Suprapubic skin (tissue), 4 donors: ENCODE results near the gene PLEKHG5. TPM values are rescaled to one million over a fixed set of nuclear protein-coding genes. Genes with fewer than 3 reads are reported as not detected.

Source experiments
- DNase-seq, 2 donors: peaks; one replicate each; pipeline ENCODE4 v3.0.0-alpha.2; 2019; ENCODE audit warnings: low spot score in 2 of 2
- H3K27ac ChIP-seq: fragments of 200-600 bp; sonication (generic); one replicate; pipeline ENCODE4 v1.5.1; 2019
- H3K27me3 ChIP-seq: fragments of 200-600 bp; sonication (generic); one replicate; pipeline ENCODE4 v1.5.1; 2019
- H3K36me3 ChIP-seq: fragments of 200-600 bp; sonication (generic); one replicate; pipeline ENCODE4 v1.5.1; 2019
- H3K4me1 ChIP-seq: fragments of 200-600 bp; sonication (generic); one replicate; pipeline ENCODE4 v1.5.1; 2019
- H3K4me3 ChIP-seq: fragments of 200-600 bp; sonication (generic); one replicate; pipeline ENCODE4 v1.5.1; 2019; ENCODE audit warnings: mild to moderate bottlenecking
- H3K9me3 ChIP-seq: fragments of 200-600 bp; sonication (generic); one replicate; pipeline ENCODE4 v1.5.1; 2019
- EP300 ChIP-seq: sonication (generic); formaldehyde crosslinking; IDR thresholded peaks from one replicate; pipeline ENCODE4 v1.6.1; 2017; ENCODE audit warnings: antibody characterized with exemption
- POLR2A ChIP-seq, 2 donors: fragments of 450-650 bp; IDR thresholded peaks; one replicate each; pipeline ENCODE4 v1.6.1; 2017; ENCODE audit warnings: antibody characterized with exemption in 2 of 2, mild to moderate bottlenecking in 2 of 2, moderate library complexity in 2 of 2
- POLR2AphosphoS5 ChIP-seq, 3 donors: sonication (generic); formaldehyde crosslinking; IDR thresholded peaks; one replicate each; pipeline ENCODE4 v1.6.1; 2017; ENCODE audit warnings: antibody characterized with exemption in 3 of 3
- WGBS: methylation state at CpG from one replicate; pipeline ENCODE4 v1.1.5; 2018; 5-methylcytosine and 5-hydroxymethylcytosine counted together
- total RNA-seq, 4 donors: library from RNA; depleted of rRNA; stranded (reverse); fragments of >200 nt; gene quantifications; one replicate each; pipeline ENCODE4 v1.1.0, GENCODE V29; 2016
- TF ChIP-seq, protein P1 (sequence below), 2 donors: fragments of 200-600 bp in 1 of 2; fragments of 450-650 bp in 1 of 2; sonication (generic) in 1 of 2; IDR thresholded peaks; one replicate each; pipeline ENCODE4 v1.5.1; 2016 to 2019; ENCODE audit warnings: antibody characterized with exemption in 2 of 2, mild to moderate bottlenecking in 1 of 2, moderate library complexity in 1 of 2

The PLEKHG5 gene
- total RNA-seq, 4 donors from 2014 or later: 76.3 to 347 (median 107) TPM

DNA sequence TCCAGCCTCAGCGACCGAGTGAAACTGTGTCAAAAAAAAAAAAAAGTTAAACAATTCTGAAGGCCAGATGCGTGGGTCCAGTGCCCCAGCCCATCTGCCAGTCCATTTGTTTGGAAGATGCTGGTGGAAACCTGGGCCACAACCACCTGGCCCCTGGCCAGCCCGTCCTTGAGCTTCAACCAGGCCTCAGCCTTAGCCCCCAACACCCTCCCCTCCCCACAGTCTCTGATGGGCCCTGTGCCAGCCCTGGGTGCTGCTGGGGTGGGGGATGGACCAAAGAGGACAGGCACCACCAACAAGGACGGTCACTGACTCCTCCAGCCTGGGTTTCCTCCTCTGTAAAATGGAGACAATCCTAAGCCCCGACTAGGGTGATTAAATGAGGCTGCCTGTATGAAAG is 19.6 kb upstream of the PLEKHG5 start:
- WGBS: 89% methylated on average over 4 of the region's 6 CpGs
- no peak overlapping the region for H3K4me3 ChIP-seq

DNA sequence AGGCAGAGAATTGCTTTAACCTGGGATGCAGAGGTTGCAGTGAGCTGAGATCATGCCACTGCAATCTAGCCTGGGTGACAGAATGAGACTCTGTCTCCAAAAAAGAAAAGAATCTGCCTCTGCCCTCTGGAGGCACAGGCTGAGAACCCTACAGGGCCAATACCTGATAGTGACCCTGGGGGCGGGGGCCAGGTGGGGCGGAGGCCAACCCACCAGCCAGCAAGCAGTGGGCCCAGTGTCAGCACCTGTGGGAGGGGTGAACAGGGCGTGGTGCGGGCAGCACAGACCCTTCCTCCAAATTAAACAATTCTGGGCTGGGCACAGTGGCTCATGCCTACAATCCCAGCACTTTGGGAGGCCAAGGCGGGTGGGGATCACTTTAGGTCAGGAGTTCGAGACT is 19.0 kb upstream of the PLEKHG5 start:
- H3K36me3 ChIP-seq: no peaks in the 10 kb centered on the region
- no peak for DNase-seq
- TF ChIP-seq, protein P1, sequence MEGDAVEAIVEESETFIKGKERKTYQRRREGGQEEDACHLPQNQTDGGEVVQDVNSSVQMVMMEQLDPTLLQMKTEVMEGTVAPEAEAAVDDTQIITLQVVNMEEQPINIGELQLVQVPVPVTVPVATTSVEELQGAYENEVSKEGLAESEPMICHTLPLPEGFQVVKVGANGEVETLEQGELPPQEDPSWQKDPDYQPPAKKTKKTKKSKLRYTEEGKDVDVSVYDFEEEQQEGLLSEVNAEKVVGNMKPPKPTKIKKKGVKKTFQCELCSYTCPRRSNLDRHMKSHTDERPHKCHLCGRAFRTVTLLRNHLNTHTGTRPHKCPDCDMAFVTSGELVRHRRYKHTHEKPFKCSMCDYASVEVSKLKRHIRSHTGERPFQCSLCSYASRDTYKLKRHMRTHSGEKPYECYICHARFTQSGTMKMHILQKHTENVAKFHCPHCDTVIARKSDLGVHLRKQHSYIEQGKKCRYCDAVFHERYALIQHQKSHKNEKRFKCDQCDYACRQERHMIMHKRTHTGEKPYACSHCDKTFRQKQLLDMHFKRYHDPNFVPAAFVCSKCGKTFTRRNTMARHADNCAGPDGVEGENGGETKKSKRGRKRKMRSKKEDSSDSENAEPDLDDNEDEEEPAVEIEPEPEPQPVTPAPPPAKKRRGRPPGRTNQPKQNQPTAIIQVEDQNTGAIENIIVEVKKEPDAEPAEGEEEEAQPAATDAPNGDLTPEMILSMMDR (IDR thresholded peaks at IDR 0.05): no peak
- no peak for TF ChIP-seq EP300
- no peak for TF ChIP-seq POLR2A (IDR thresholded peaks at IDR 0.05)
- TF ChIP-seq POLR2AphosphoS5 (IDR thresholded peaks at IDR 0.05): no peak
- H3K4me3 ChIP-seq: no peak overlapping the region
- no peaks in the 10 kb centered on the region for H3K4me1 ChIP-seq
- H3K9me3 ChIP-seq: no peaks in the 10 kb centered on the region
- H3K27ac ChIP-seq: no peak overlapping the region
- 100% methylated on average over 2 of the region's 6 CpGs for WGBS
- H3K27me3 ChIP-seq: no peaks in the 10 kb centered on the region

More for the DNA sequence above, 19.6 kb upstream of the PLEKHG5 start:
- TF ChIP-seq POLR2AphosphoS5 (IDR thresholded peaks at IDR 0.05) (no peak), POLR2A (IDR thresholded peaks at IDR 0.05) (no peak), EP300 (no peak)
- TF ChIP-seq, protein P1 (IDR thresholded peaks at IDR 0.05): no peak
- no peak overlapping the region for H3K27ac ChIP-seq
- DNase-seq: no peak
- H3K36me3 ChIP-seq: no peaks in the 10 kb centered on the region
- H3K27me3 ChIP-seq: no peaks in the 10 kb centered on the region
- H3K4me1 ChIP-seq: no peaks in the 10 kb centered on the region
- no peaks in the 10 kb centered on the region for H3K9me3 ChIP-seq

DNA sequence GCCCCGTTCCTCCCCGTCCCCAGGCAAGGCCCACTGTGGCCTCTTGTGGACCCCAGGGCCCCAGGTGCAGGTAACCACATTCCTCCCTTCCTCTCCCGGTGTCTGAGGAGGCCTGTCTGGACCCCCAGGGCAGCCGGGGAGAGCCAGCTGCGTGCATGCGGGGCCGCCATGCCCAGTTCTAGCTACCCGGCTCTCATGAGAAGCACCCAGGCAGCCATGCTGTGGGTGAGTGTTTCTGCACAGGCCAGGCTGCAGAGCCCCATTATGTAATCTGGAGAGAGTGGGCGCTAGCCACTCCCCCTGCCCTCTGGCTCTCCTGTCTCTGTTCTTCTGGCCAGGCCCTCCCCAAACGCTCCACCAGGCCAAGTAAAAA is 18.4 kb upstream of the PLEKHG5 start:
- no peak for DNase-seq

DNA sequence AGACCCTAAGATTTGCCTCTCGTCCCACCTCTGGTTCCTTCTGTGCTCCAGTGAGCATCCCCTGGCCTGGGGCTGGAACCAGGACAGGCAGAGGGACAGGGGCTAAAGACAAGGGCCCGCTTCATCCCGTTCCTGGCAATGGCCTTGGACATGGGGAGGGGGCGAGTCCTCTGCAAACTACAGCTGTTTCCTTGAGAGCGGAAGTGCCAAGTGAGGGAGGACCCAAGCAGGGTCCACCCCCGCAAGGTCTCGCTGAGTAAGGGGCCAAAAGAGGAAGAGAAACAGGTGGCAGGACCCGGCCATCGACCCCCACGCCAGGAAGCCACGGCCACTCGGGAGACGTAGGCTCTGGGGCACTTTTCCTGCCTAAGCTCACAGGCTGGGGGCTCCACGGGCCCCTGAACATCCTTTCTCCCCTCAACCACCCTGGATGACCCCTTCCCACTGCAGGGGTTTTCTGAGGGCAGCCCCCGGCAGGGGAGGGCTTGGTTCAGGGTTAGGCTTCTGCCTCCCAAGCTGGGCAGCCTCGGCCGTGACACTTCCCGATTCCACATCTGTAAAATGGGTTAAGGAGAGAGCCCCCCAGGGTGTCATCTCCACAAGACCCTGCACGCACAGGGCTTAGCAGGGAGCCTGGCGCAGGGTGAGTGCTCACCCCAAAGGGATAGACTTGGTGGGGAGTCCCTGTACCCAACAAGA is 17.9 kb upstream of the PLEKHG5 start:
- Histone ChIP-seq H3K4me1 (no peaks in the 10 kb centered on the region), H3K27me3 (no peaks in the 10 kb centered on the region), H3K9me3 (no peaks in the 10 kb centered on the region), H3K36me3 (no peaks in the 10 kb centered on the region), H3K4me3 (no peak overlapping the region), H3K27ac (no peak overlapping the region)
- no peak for DNase-seq
- 94% methylated on average over 6 of the region's 20 CpGs for WGBS
- TF ChIP-seq POLR2A (IDR thresholded peaks at IDR 0.05): no peak
- TF ChIP-seq, protein P1 (IDR thresholded peaks at IDR 0.05): no peak
- no peak for TF ChIP-seq POLR2AphosphoS5 (IDR thresholded peaks at IDR 0.05)
- no peak for TF ChIP-seq EP300

More for the DNA sequence above, 18.4 kb upstream of the PLEKHG5 start:
- no peaks in the 10 kb centered on the region for H3K36me3 ChIP-seq
- H3K9me3 ChIP-seq: no peaks in the 10 kb centered on the region
- H3K4me3 ChIP-seq: no peak overlapping the region
- no peaks in the 10 kb centered on the region for H3K27me3 ChIP-seq
- WGBS: no CpG with 5 or more reads among the region's 10 CpGs
- H3K27ac ChIP-seq: no peak overlapping the region
- TF ChIP-seq POLR2A (IDR thresholded peaks at IDR 0.05): no peak
- TF ChIP-seq EP300: no peak
- TF ChIP-seq, protein P1 (IDR thresholded peaks at IDR 0.05): no peak
- no peak for TF ChIP-seq POLR2AphosphoS5 (IDR thresholded peaks at IDR 0.05)
- no peaks in the 10 kb centered on the region for H3K4me1 ChIP-seq

DNA sequence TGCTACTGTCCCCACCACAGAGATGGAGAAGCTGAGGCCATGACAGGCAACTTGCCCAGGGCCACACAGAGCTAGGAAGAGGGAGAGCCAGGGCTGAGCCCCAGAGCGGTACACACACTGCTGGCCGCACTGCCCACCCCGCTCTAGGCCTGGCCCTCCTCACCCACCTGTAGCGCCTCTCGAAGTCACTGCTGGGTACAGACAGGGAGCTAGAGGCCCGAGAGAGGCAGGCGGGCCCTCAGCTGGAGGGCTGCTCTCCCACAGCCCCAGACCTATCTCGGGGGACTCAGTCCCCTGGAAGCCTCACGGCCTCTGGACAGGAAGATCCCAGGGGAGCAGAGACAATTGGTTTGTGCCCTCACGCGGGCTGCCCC is 17.3 kb upstream of the PLEKHG5 start:
- Histone ChIP-seq H3K27me3 (no peaks in the 10 kb centered on the region), H3K36me3 (no peaks in the 10 kb centered on the region), H3K9me3 (no peaks in the 10 kb centered on the region), H3K4me1 (no peaks in the 10 kb centered on the region), H3K27ac (no peak overlapping the region), H3K4me3 (no peak overlapping the region)
- DNase-seq: no peak
- TF ChIP-seq POLR2AphosphoS5 (IDR thresholded peaks at IDR 0.05): no peak
- TF ChIP-seq POLR2A (IDR thresholded peaks at IDR 0.05): no peak
- TF ChIP-seq, protein P1 (IDR thresholded peaks at IDR 0.05): no peak
- TF ChIP-seq EP300: no peak
- 80% methylated on average over 1 of the region's 11 CpGs for WGBS
